ENCODE measurements around the gene OGA. TPM values are rescaled to one million over a fixed set of nuclear protein-coding genes. Genes with fewer than 3 reads are reported as not detected.
A peak's percentile ranks its signal among the peaks of the same experiment; 100 is the strongest.

OGA gene
- total and polyA plus RNA-seq, 7 donors, result 15.7 to 143 (median 124) TPM

GRCh38 chr10:101778781-101779543 is 39.3 kb downstream of the OGA start:
- 2 to 5% methylated on average over 58 of the region's 58 CpGs for WGBS, 2 donors
- peaks cover 34 to 61% (median 48%) of the 10 kb centered on the region in 3 donors for H3K27me3 ChIP-seq

GRCh38 chr10:101778151-101778780 is 40.0 kb downstream of the OGA start:
- H3K27me3 ChIP-seq, result peaks cover 36 to 68% (median 52%) of the 10 kb centered on the region in 3 donors
- peaks cover 0 to 76% (median 65%) of the 10 kb centered on the region in 4 donors for H3K4me1 ChIP-seq
- H3K9me3 ChIP-seq, result no peaks in the 10 kb centered on the region
- DNase-seq, result peak; percentile 40
- WGBS, 2 donors, result 26 to 54% methylated on average over 12 of the region's 12 CpGs
- H3K4me3 ChIP-seq, result no peak overlapping the region
- TF ChIP-seq POLR2AphosphoS5 (IDR thresholded peaks at IDR 0.05) (no peak), CTCF (IDR thresholded peaks at IDR 0.05) (no peak), POLR2A (IDR thresholded peaks at IDR 0.05) (no peak), EP300 (IDR thresholded peaks at IDR 0.05) (no peak)
- no peaks in the 10 kb centered on the region for H3K36me3 ChIP-seq
- intact Hi-C loops (cut with DNase I), result no loop called here
- no peak overlapping the region for H3K27ac ChIP-seq

More at GRCh38 chr10:101778781-101779543, 39.3 kb downstream of the OGA start:
- no peak overlapping the region for H3K27ac ChIP-seq
- H3K4me1 ChIP-seq, result peaks cover 0 to 79% (median 69%) of the 10 kb centered on the region in 4 donors
- TF ChIP-seq CTCF (IDR thresholded peaks at IDR 0.05) (no peak), POLR2A (IDR thresholded peaks at IDR 0.05) (no peak), EP300 (IDR thresholded peaks at IDR 0.05) (no peak), POLR2AphosphoS5 (IDR thresholded peaks at IDR 0.05) (no peak)
- DNase-seq, result peak; percentile 66
- H3K36me3 ChIP-seq, result no peaks in the 10 kb centered on the region
- peak overlapping the region; percentile 7 to 45 (median 36) for H3K4me3 ChIP-seq
- no peaks in the 10 kb centered on the region for H3K9me3 ChIP-seq
- intact Hi-C loops (cut with DNase I), result no loop called here

- TF ChIP-seq POLR2A (IDR thresholded peaks at IDR 0.05), result no peak
- Histone ChIP-seq H3K27ac (no peak overlapping the region), H3K4me1 (peaks cover 0 to 72% (median 63%) of the 10 kb centered on the region in 4 donors), H3K27me3 (peaks cover 36 to 73% (median 57%) of the 10 kb centered on the region in 3 donors), H3K36me3 (no peaks in the 10 kb centered on the region), H3K9me3 (no peaks in the 10 kb centered on the region), H3K4me3 (no peak overlapping the region)
- DNase-seq, result peak; percentile 42
- intact Hi-C loops (cut with DNase I), result no loop called here
- WGBS, 2 donors, result 74 to 91% methylated on average over 3 of the region's 3 CpGs
Observed at GRCh38 chr10:101777619-101778145, 40.6 kb downstream of the OGA start.

GRCh38 chr10:101776161-101776817 is 42.0 kb downstream of the OGA start:
- intact Hi-C loops (cut with DNase I), result no loop called here
- H3K36me3 ChIP-seq, result no peaks in the 10 kb centered on the region
- no peak for TF ChIP-seq CTCF (IDR thresholded peaks at IDR 0.05)
- no peak for TF ChIP-seq POLR2A (IDR thresholded peaks at IDR 0.05)
- TF ChIP-seq POLR2AphosphoS5 (IDR thresholded peaks at IDR 0.05), result no peak
- TF ChIP-seq EP300 (IDR thresholded peaks at IDR 0.05), result no peak
- peak; percentile 36 for DNase-seq
- H3K9me3 ChIP-seq, result no peaks in the 10 kb centered on the region
- H3K4me3 ChIP-seq, result peak overlapping the region in 3 of 4 donors; percentile 10 to 39 (median 32)
- H3K4me1 ChIP-seq, result peaks cover 0 to 59% (median 50%) of the 10 kb centered on the region in 4 donors
- WGBS, 2 donors, result 7 to 13% methylated on average over 73 to 74 of the region's 74 CpGs
- peaks cover 44 to 87% (median 71%) of the 10 kb centered on the region in 3 donors for H3K27me3 ChIP-seq
- H3K27ac ChIP-seq, result no peak overlapping the region
